Measurements from ENCODE around the gene MRGPRX3.

The MRGPRX3 gene

GRCh38 chr11:18168372-18168771, 36.0 kb downstream of the MRGPRX3 start:
- no peak for TF ChIP-seq CTCF (IDR thresholded peaks at IDR 0.05; ENCODE audit: borderline replicate concordance, insufficient read depth, low read depth, low read length)
- H3K4me3 ChIP-seq (ENCODE audit: low read depth, low read length), result no peak overlapping the region

DNA sequence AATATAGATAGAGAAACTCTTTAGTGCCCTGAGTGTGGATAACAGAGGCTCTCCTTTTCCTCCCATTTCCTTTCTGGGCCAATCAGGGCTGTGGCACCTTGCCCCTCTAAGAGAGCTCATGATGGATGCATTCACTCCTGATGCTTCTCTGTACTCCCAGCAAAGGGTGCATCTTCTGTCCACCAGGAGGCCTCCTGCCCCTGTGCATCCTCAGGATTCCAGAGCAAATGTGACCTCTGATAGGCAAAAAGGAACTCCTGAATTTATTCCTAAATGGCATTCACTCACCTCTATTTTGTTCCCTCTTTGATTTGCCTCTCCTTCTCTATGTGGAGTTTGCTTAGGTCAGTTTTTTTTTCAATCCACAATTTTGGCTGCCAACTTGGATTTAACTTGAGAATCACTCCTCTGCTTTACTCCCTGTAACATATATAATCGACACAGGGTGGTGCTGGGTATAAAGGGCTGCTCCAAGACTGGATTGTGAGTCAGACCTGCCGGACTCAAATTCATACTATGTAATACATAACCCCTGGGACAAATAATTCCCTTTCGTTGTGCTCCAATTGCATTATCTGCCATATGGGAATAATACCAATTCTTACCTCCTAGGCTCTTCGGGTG, 39.1 kb downstream of the MRGPRX3 start:
- peak; percentile 63 for TF ChIP-seq CTCF (IDR thresholded peaks at IDR 0.05; ENCODE audit: borderline replicate concordance, insufficient read depth, low read depth, low read length)
- H3K4me3 ChIP-seq (ENCODE audit: low read depth, low read length), result no peak overlapping the region

- no peak within 1 kb of the TSS for H3K4me3 ChIP-seq (ENCODE audit: low read depth, low read length)
- TF ChIP-seq CTCF (IDR thresholded peaks at IDR 0.05; ENCODE audit: borderline replicate concordance, insufficient read depth, low read depth, low read length), result no peak
Observed at GRCh38 chr11:18172666-18173065, 40.3 kb downstream of the MRGPRX3 start, which contains the start of gene MRGPRX4. Gene MRGPRX4, plus strand, starts transcription at chr11:18172837. Its CDS starts 420 bp downstream, at chr11:18173257.

- TF ChIP-seq CTCF (IDR thresholded peaks at IDR 0.05; ENCODE audit: borderline replicate concordance, insufficient read depth, low read depth, low read length), result no peak
- no peak overlapping the region for H3K4me3 ChIP-seq (ENCODE audit: low read depth, low read length)
Observed at GRCh38 chr11:18173225-18173866, 41.0 kb downstream of the MRGPRX3 start.

All from GM12875 (cell line).